Spleen (tissue), 7 donors: ENCODE measurements around the gene FILIP1L.

Experiments used
- CTCF ChIP-seq, 11 experiments: fragments of 200-600 bp in 7 of 11; fragments of 450-650 bp in 4 of 11; sonication (generic) in 4 of 11; IDR thresholded peaks in 8 of 11; conservative IDR thresholded peaks in 3 of 11; 1 replicate in 7 of 11; 2 replicates in 4 of 11; pipeline versions ENCODE4 v1.4.0 to v1.8.0; 2016 to 2021; ENCODE audit warnings: antibody characterized with exemption in 11 of 11, inconsistent platforms in 4 of 11, mild to moderate bottlenecking in 1 of 11
- POLR2AphosphoS5 ChIP-seq, 3 donors: sonication (generic); formaldehyde crosslinking; IDR thresholded peaks; one replicate each; pipeline ENCODE4 v1.5.1; 2017; ENCODE audit warnings: antibody characterized with exemption in 3 of 3
- donor health status: DM: no; HTN: no; CAD: no; lungs with moderate emphysema.
- donor health status: DM: no; HTN: no; CAD: no.
- donor health status: DM: no; HTN: no; CAD: no.

DNA sequence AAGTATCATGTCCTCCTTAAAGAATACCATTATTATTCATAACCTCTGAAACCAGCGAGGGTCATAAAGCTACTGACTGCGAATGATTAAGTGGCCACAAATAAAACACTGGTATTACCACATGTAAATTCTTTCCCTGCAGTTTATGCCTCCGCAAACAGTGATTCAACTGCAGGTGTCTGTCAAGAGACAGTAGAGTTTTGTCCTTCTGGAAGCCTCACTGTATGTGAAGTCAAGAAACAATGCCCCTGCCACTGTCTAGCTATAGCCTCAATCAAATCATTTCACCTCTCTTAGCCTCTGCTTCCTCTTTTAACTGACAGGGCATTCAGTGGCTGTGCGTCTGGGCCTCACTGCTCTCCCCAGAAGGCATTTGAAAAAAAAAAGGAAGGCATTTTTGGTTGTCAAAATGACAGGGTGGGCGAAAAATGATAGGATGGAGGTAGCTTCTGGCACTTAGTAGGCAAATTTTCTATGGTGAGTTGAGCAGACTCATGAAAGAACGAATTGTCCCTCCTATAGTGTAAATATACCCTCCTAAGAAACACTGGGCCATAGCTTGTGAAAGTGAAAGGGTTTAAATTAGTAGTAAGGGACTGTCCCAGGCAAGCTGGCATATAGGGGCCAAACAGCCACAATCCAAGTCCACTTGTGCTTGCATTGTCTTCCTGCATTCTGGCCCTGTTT, 66.7 kb downstream of the FILIP1L start:
- TF ChIP-seq CTCF (IDR thresholded peaks at IDR 0.05 in 8 of 11, conservative IDR thresholded peaks at IDR 0.05 in 3 of 11), result no peak
- peak in 1 of 3 donors; percentile 59 for TF ChIP-seq POLR2AphosphoS5 (IDR thresholded peaks at IDR 0.05)
